Adipocyte (in vitro differentiated cells): ENCODE measurements around the gene MYO15A.

Experiments used
- DNase-seq: peaks from one replicate; pipeline ENCODE4 v3.0.0-alpha.2; 2015; ENCODE audit warnings: low read depth
- H3K27me3 ChIP-seq: replicated peaks from 2 replicates; pipeline ENCODE4 v1.7.0; 2013; ENCODE audit warnings: mild to moderate bottlenecking, low read length, moderate library complexity; ENCODE audit not compliant: control insufficient read depth, insufficient read depth
- H3K36me3 ChIP-seq: 2 replicates; pipeline ENCODE4 v1.7.0; 2013; ENCODE audit warnings: low read length, mild to moderate bottlenecking, moderate library complexity; ENCODE audit not compliant: control insufficient read depth, insufficient read depth, severe bottlenecking
- H3K4me1 ChIP-seq: 2 replicates; pipeline ENCODE4 v1.7.0; 2013; ENCODE audit warnings: mild to moderate bottlenecking, low read length, moderate library complexity; ENCODE audit not compliant: control insufficient read depth, insufficient read depth
- H3K4me3 ChIP-seq: 2 replicates; pipeline ENCODE4 v1.7.0; 2013; ENCODE audit warnings: mild to moderate bottlenecking, low read length, moderate library complexity
- H3K9ac ChIP-seq: 2 replicates; pipeline ENCODE4 v1.7.0; 2013; ENCODE audit warnings: mild to moderate bottlenecking, low read length, moderate library complexity
- H3K9me3 ChIP-seq: 2 replicates; pipeline ENCODE4 v1.7.0; 2013; ENCODE audit warnings: mild to moderate bottlenecking, low read length, moderate library complexity; ENCODE audit not compliant: control insufficient read depth

Gene MYO15A

GRCh38 chr17:18181358-18181757, 72.8 kb downstream of the MYO15A start:
- Histone ChIP-seq H3K9ac (peak overlapping the region; percentile 95), H3K36me3 (no peaks in the 10 kb centered on the region), H3K9me3 (no peaks in the 10 kb centered on the region), H3K27me3 (no peaks in the 10 kb centered on the region), H3K4me3 (peak overlapping the region; percentile 95), H3K4me1 (peaks cover 38% of the 10 kb centered on the region)
- DNase-seq, result no peak

DNA sequence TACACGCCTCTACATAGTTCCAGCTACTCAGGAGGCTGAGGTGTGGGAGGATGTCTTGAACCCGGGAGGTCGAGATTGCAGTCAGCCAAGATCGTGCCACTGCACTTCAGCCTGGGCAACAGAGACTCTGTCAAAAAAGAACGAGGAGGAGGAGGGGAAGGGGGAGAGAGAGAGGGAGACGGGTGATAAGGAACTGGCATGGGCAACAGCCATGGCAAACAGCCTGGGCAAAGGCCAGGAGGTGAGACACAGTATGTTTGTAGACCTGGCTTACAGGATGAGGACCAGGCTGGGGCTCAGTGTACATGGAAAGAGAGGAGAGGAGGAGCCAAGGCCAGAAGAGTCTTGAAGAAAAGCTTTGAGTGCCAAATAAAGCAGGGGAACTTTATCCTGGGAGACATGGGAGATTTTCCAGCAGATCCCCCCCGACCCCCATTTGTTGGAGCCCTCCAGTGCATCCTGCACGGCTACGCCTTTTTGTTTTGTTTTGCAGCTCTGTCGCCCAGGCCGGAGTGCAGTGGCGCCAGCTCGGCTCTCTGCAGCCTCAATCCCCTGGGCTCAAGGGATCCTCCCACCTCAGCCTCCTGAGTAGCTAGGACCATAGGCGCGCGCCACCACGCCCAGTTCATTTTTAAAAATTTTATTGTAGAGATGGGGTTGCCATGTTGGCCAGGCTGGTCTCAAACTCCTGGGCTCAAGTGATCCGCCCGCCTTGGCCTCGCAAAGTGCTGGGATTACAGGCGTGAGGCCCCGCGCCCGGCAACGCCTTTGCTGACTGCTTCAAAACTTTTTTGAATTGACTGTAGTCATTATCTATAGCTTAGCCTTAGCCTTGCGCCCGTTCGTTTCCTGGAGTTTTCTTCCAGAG, 73.8 kb downstream of the MYO15A start:
- Histone ChIP-seq H3K4me3 (peak overlapping the region; percentile 95), H3K4me1 (peaks cover 48% of the 10 kb centered on the region), H3K27me3 (no peaks in the 10 kb centered on the region), H3K9ac (peak overlapping the region; percentile 95), H3K9me3 (no peaks in the 10 kb centered on the region), H3K36me3 (no peaks in the 10 kb centered on the region)
- peak; percentile 22 for DNase-seq

- peaks cover 54% of the 10 kb centered on the region for H3K4me1 ChIP-seq
Measured at GRCh38 chr17:18182978-18183333, 74.4 kb downstream of the MYO15A start.

DNA sequence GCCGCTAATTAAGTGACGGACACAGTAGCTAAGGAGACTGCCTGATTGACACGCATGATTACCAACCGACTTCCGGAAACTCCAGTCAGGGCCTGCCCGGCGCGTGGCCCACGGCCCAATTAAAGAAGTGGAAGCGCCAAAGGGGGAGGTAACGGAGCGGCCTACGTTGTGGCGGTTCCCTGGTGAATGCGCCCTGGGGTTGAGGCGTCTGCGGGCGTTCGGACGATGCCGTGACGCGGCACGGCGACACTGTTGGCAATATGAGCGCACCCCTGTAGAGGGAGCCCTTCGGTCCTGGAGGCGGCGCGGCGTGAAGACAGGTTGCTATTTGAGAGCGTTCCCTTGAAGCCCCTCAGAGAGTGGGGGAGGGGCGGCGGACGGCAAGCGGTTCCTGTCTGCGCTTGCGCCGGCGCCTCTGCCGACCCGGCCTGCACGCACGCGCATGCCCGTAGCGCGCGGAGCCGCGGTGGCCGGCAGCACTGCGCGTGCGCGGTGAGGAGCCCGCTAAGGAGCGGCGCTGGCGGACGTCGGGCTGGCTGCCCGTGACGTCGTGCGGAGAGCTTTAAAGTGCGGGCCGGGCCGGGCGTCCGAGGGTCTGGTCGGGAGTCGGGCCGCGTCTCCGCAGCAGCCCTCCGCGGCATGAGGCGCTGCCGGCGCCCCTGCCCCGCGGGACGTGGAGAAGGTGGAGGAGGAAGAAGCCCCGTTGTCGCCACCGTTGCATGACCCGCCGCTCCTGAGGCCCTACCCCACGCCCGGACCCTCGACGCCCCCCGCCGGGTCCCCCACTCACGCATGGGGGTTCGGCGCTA, 75.0 kb downstream of the MYO15A start, which contains the start of gene ALKBH5:
ALKBH5 (plus strand) TSS at position 495 of the 809 bp plus-strand sequence. CDS start 416 bp downstream, outside the sequence.
- H3K9ac ChIP-seq, result peak within 1 kb of the TSS; percentile 95
- H3K4me1 ChIP-seq, result peaks cover 60% of the 10 kb centered on the region
- H3K4me3 ChIP-seq, result peak within 1 kb of the TSS; percentile 95
- no peaks in the 10 kb centered on the region for H3K27me3 ChIP-seq
- no peaks in the 10 kb centered on the region for H3K36me3 ChIP-seq
- H3K9me3 ChIP-seq, result no peaks in the 10 kb centered on the region
- peak; percentile 99 for DNase-seq

More at GRCh38 chr17:18182978-18183333, 74.4 kb downstream of the MYO15A start:
- Histone ChIP-seq H3K4me3 (peak overlapping the region; percentile 95), H3K9ac (peak overlapping the region; percentile 95), H3K27me3 (no peaks in the 10 kb centered on the region), H3K9me3 (no peaks in the 10 kb centered on the region), H3K36me3 (no peaks in the 10 kb centered on the region)
- DNase-seq, result peak; percentile 94

DNA sequence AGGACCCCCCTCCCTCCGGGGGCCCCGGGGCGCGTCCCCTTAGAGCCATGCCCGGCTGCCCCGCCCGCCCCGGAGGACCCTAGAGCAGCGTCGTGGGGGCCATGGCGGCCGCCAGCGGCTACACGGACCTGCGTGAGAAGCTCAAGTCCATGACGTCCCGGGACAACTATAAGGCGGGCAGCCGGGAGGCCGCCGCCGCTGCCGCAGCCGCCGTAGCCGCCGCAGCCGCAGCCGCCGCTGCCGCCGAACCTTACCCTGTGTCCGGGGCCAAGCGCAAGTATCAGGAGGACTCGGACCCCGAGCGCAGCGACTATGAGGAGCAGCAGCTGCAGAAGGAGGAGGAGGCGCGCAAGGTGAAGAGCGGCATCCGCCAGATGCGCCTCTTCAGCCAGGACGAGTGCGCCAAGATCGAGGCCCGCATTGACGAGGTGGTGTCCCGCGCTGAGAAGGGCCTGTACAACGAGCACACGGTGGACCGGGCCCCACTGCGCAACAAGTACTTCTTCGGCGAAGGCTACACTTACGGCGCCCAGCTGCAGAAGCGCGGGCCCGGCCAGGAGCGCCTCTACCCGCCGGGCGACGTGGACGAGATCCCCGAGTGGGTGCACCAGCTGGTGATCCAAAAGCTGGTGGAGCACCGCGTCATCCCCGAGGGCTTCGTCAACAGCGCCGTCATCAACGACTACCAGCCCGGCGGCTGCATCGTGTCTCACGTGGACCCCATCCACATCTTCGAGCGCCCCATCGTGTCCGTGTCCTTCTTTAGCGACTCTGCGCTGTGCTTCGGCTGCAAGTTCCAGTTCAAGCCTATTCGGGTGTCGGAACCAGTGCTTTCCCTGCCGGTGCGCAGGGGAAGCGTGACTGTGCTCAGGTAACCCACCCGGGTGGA, 75.8 kb downstream of the MYO15A start:
- Histone ChIP-seq H3K9me3 (no peaks in the 10 kb centered on the region), H3K4me1 (peaks cover 67% of the 10 kb centered on the region), H3K36me3 (no peaks in the 10 kb centered on the region), H3K27me3 (no peaks in the 10 kb centered on the region), H3K9ac (peak overlapping the region; percentile 95), H3K4me3 (peak overlapping the region; percentile 95)
- peak; percentile 78 for DNase-seq

DNA sequence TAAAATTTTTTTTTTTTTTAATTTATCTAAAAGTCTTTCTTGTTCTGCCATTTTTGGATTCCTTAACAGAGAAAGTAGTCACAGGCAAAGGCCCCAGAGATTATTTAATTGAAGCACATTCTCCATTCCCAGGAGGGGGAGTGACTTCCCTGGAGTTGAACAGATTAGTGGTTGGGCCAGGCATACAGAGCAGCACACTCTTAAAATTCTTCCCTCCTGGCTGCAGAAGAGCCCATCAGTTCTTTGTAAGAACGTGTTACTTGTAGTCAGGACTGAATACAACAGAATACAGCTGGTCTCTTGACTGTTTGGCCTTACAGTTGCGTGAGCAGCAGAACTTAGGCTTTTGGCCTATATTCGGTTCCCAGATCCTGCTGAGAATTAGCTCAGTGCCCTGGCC, 76.8 kb downstream of the MYO15A start:
- DNase-seq, result peak; percentile 64
- Histone ChIP-seq H3K4me1 (peaks cover 77% of the 10 kb centered on the region), H3K4me3 (peak overlapping the region; percentile 95), H3K9me3 (no peaks in the 10 kb centered on the region), H3K36me3 (no peaks in the 10 kb centered on the region), H3K9ac (peak overlapping the region; percentile 95), H3K27me3 (no peaks in the 10 kb centered on the region)

GRCh38 chr17:18185832-18186626, 77.5 kb downstream of the MYO15A start:
- Histone ChIP-seq H3K27me3 (no peaks in the 10 kb centered on the region), H3K4me1 (peaks cover 78% of the 10 kb centered on the region), H3K36me3 (no peaks in the 10 kb centered on the region), H3K9ac (peak overlapping the region; percentile 95), H3K9me3 (no peaks in the 10 kb centered on the region), H3K4me3 (peak overlapping the region; percentile 95)
- peak; percentile 58 for DNase-seq

GRCh38 chr17:18186627-18186982, 78.0 kb downstream of the MYO15A start:
- Histone ChIP-seq H3K27me3 (no peaks in the 10 kb centered on the region), H3K4me3 (peak overlapping the region; percentile 95), H3K36me3 (no peaks in the 10 kb centered on the region), H3K9ac (peak overlapping the region; percentile 95), H3K9me3 (no peaks in the 10 kb centered on the region), H3K4me1 (peaks cover 78% of the 10 kb centered on the region)
- peak; percentile 82 for DNase-seq

GRCh38 chr17:18187226-18187625, 78.7 kb downstream of the MYO15A start:
- peak; percentile 39 for DNase-seq
- H3K9me3 ChIP-seq, result no peaks in the 10 kb centered on the region
- H3K9ac ChIP-seq, result peak overlapping the region; percentile 95
- H3K36me3 ChIP-seq, result no peaks in the 10 kb centered on the region
- no peaks in the 10 kb centered on the region for H3K27me3 ChIP-seq
- H3K4me3 ChIP-seq, result peak overlapping the region; percentile 95
- H3K4me1 ChIP-seq, result peaks cover 72% of the 10 kb centered on the region
